ENCODE results near the gene NUBPL.
"Not testable (repeated sequence)": the region's sequence is repeated elsewhere in the genome, so short reads cannot be mapped to it uniquely, and the experiment has no call there.

The NUBPL gene

DNA sequence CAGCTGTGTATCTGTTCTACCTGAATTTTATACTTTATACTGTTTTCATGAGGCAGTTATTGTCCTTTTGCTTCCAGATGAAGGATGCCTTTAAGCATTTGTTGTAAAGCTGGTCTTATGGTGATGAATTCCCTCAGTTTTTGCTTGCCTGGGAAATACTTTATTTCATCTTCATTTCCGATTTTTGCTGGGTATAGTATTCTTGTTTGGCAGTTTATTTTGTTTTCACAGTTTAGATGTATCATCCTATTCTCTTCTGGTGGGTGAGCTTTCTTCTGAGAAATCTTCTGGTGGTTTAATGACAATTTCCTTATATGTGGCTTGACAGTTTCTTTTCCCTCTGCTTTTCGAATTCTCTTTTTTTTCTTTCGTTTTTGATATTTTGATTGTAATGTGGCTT, 188.1 kb downstream of the NUBPL start:
- no peak for DNase-seq

DNA sequence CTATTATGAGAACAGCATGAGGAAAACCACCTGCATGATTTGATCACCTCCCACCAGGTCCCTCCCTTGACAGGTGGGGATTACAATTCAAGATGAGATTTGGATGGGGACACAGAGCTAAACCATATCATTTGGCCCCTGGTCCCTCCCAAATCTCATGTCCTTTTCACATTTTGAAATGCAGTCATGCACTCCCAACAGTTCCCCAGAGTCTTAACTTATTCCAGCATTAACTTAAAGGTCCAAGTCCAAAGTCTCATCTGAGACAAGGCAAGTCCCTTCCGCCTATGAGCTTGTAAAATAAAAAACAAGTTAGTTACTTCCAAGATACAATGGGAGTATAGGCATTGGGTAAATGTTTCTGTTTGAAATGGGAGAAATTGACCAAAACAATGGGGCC, 189.8 kb downstream of the NUBPL start:
- DNase-seq = not testable (repeated sequence)

DNA sequence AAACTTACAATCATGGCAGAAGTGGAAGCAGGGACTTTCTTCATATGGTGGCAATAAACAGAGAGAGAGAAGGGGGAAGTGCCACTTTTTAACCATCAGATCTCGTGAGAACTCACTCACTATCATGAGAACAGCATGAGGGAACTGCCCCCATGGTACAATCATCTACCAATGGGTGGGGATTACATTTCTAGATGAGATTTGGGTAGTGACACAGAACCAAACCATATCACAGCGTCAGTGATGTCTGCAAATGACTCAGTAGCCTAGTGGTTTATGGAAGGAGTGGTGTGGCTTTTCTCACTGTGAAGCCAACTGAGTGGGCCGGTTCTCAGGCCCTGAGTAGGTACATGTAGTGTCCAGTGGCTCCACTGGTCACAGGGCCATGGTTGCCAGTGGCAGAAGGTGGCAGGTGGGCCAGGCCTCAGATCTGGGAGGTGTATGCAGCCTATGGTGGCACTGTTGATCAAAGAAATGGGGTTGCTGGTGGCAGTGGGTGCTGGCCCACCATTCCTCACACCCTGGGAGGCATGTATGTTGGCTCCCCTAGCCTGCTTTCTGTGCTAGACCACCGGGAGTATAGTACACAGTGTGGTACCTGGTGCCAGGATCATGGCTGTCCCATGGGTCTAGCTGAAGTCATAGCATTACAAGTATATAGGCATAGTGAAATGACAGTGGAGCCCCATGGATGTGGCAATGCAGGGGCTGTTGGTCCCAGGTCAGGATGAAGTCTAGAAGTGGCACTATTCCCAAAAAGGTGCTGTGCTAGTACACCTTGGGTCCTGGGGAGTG, 191.9 kb downstream of the NUBPL start:
- no peak for DNase-seq

DNA sequence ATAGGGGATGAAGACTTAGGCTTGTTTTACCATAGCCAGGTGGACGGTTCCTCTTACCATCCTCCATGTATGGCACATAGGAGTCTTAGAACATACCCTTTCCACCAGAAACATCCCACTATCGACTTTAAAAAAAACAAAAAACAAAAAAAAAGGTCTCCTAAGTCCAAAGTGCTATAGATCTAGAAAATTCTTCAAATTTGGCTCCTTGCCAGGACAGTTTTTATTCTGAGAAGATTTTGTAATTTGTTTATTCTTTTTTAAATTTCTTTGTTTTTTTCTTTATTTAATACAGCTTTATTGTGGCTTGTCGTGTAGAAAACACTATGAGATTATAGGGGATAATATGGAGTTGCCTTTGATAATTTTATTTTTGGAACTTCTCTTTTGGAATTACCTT, 197.7 kb downstream of the NUBPL start:
- no peak for DNase-seq

DNA sequence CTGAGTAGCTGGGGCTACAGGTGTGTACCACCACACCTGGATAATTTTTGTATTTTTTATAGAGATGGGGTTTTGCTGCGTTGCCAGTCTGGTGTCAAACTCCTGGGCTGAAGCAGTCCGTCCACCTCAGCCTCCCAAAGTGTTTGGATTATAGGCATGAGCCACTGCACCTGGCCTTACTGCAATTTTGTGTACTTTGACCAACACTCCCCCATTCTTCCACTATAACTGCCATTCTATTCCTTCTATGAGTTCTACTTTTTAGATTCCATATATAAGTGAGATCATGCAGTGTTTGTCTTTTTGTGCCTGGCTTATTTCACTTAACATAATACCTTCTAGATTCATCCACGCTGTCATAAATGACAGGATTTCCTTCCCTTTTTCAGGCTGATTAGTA, 199.1 kb downstream of the NUBPL start:
- DNase-seq = no peak

DNA sequence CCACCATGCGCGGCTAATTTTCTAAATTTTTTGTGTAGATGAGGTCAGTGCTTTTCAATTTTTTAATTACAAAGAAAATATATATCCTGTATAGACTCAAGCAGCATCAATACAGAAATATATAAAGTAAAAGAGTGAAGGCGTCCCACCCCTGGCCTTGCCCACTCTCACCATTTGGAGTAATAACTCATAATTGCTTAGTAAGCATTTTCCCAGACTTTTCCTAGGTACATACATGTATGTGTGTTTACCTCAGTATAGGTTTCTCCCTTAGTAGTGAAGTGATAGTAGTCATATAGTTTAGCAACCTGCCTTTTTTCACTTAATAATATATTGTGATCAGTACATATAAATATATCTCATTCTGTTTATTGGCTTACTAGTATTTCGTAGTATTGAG, 200.1 kb downstream of the NUBPL start:
- no peak for DNase-seq

DNA sequence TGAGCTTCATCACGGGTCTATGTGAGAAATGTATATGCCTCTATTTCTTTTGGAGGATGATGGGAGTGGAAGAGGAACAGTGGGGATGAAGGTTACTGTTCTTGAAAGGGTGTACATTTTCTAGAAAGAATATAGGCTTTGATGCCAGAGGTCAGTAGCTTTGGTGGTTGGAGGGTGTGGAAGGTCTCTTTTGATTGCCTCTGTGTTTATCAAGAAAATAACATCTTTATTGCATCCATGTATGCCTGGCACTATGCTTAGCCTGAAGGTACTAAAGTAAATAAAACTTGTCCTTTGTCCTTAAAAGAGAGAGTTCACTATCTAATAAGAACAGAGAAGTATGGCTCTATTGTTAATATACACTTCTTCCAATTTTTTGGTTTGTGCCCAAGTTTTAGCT, 201.8 kb downstream of the NUBPL start:
- DNase-seq = no peak

DNA sequence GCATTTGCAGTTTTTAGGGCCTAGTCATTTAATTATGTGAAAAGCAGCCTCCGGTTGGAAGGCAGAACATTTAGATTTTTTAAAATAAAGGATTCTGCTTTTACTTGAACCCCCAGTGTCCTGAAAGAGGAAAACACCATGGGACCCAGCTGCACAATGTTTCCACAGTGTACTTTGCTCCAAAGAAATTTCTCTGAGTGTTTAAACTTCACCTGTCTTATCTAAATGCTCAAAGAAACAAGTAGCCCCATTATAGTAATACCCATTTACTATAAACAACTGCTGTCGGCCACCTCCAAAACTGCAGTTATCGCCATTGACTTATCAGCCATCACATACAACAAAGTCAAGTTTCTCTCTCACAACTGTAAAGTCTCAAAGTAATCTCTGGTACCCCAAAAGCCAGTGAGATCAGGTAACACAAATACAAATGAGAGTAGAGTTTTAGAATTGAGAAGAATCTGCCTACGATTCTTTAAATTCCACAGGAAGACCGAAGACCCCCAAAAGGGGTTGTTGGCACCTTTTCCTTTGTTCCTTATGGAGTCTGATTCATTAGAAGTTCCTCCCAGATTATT, 205.2 kb downstream of the NUBPL start:
- no peak for DNase-seq

DNA sequence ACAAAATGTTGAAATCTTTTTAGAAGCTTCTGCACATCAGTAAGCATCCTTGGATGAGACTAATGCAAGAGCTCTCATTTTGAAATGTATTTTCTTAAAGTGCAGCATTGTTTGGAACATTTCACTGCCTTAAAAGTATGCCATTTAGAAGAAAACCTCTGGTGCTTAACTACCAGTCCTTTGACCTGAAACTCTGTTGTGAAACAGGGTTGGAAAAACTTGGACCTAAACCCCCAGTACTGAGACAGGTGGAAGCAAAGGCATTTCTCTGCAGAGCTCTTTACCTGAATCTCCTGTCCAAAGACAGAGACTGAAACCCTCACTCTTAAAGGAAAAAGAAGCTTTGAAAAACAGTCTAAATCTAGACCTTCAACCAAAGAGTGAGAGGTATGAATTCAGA, 207.2 kb downstream of the NUBPL start:
- no peak for DNase-seq

DNA sequence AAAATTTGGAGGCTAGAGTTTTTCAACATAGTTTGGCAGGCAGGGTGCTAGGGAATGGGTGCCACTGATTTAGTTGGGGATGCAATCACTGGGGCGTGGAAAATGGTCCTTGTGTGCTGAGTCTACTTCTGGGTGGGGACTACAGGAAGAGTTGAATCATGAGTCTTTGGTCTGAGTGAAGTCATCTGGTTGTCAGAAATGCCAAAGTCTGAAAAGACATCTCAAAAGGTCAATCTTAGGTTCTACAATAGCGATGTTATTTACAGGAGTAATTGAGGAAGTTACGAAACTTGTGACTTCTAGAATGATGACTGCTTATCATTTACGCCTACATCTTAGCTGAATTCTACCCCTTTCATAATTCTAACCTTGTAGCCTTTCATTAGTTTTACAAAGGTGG, 209.1 kb downstream of the NUBPL start:
- DNase-seq = no peak

DNA sequence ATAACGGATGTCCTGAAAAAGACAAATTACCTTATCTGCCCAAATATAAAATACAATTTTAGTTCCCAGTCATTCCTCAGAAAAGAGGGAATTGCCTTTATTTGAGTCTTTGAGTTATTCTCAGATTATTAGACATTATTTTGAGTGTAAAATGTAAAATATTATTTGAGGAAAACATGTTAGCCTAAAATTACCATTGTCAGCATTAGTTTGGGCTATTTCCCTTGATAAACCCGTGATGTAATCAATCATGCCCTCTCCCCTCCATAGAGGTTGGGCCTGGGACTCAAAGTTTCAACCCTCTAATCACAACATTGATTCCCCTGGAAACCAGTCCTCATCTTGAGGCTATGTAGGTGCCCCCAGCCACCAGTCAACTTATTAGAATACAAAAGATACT, 213.4 kb downstream of the NUBPL start:
- DNase-seq = no peak

DNA sequence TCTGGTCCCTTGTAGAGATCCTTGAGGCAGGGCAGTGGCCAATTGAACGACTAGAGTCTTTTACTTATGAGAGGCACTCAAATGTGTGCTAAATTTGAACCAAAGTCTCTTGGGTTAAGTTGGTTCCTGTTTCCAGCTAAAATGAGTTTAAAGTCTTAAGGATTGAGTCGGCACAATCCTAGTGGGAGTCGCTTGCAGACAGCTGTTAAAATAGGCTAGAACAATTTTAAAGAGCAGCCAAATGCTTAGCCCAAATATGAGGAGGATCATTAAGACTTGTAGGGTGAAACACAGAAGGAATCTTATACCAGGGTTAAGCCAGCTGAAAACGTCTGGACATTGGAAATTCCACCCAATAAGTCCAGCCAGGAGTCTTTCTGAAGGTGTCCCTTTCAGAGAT, 216.1 kb downstream of the NUBPL start:
- no peak for DNase-seq

DNA sequence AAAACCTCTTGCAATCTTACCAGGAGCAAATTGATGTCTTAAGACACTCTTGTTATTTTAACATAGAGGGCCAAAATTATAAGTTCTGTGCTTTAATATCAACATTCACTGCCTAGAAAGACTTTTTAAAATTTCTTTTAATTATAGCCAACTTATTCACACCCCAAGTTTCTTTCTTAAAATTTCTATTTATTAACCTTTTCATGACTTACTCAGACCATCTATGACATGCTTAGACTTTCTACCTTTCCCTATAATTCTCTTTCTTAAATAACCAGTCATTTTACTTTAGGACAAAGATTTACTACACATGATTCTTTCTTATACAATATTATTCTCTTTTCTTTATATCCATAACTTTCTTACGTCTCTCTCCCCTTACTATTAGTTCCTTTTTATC, 220.4 kb downstream of the NUBPL start:
- DNase-seq = no peak

DNA sequence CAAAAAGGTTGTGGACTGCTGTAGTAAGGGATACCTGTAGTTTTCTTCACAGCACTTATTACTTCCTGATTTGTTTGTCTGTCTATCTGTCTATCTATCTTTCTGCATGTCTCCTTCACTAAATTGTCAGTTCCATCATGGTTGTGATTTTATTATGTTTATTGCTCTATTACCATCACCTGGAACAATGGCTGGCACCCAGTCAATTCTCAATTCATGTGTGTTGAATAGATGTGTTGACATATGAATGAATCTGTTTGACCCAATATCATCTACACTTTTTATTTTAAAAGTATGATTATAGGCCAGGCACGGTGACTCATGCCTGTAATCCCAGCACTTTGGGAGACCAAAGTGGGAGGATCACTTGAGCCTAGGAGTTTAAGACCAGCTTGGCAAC, 224.4 kb downstream of the NUBPL start:
- DNase-seq = no peak

DNA sequence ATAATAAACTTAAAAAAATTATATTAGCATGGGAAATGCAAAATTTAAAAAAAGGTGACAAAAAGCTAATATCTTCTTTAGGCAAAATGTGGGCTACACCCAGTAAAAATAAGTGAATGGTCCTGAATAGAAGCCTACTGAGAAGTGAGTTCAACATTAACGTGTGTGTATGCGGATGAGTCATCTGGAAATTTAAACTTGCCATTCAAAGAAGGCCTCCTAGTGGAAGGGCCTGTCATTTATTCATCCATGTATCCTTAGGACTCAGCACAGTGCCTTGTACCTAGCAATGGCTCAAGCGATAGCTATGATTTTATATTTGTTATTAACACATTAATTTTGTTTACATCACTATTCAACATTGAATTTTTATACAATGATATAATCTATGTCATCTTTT, 226.2 kb downstream of the NUBPL start:
- no peak for DNase-seq

DNA sequence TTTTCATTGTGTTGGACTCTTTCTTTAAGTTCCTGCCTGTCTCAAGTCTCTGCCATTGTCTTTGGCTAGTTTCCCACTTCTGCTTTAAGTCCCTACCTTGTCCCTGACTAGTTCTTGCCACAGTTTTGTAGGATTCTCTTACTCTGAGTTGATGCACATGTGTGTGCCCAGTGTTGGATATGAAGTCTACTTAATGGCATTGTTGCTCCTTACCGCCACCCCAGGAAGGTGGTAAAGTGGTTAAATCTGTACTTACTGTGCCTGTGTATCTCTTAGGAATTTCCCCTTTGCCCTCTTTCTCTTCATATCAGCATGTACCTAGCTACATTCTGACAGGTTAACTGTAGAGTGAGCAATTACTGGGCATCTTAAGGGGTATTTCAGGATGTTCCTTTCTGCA, 227.1 kb downstream of the NUBPL start:
- no peak for DNase-seq

DNA sequence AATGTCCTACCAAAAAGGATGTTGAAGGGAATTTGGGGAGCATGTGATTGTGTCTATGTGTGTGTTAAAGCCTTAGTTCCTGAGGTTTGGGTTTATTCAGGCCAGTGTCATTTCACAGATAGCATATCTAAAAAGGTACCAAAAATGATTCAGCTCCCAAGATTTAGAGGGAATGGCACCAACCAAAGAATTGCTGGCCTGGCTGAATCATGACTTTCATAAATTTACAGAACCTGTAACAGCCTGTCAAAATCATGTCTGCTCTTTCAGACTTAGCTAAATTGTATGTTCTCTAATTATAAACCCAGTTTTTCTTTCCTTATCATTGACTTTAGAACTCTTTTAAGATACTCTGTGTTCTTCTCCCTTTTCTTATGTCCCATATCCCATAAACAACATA, 231.5 kb downstream of the NUBPL start:
- DNase-seq = no peak

DNA sequence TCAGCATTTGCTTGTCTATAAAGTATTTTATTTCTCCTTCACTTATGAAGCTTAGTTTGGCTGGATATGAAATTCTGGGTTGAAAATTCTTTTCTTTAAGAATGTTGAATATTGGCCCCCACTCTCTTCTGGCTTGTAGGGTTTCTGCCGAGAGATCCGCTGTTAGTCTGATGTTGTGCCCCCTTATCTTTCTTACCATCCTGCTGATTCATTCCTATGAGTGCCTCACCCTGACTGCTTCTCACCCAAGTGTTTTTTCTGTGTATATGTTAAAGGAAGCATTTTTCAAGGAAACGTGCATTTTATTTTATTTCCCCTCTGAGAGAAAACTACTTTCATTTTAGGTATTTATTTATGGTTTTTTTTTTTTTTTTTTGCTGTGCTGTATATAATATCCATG, 236.7 kb downstream of the NUBPL start:
- peak; percentile 38 for DNase-seq

DNA sequence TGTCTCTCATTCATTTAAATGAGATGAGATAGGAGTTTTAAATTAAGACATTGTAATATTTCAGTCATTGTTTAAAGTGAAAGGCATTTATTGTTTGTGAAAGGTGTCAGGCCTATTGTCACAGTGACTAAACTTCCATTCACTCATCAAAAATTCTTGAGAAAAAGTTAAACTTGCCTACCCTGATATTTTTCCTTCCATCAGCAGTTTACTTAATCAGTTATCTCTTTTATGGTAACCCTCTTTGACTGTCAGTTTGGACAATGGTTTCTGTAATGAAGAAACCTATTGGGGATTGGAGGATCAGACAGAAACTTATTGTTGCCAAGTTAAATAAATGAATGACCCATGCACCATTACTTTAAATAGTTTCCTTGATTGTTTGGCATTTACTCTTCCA, 241.6 kb downstream of the NUBPL start:
- no peak for DNase-seq

DNA sequence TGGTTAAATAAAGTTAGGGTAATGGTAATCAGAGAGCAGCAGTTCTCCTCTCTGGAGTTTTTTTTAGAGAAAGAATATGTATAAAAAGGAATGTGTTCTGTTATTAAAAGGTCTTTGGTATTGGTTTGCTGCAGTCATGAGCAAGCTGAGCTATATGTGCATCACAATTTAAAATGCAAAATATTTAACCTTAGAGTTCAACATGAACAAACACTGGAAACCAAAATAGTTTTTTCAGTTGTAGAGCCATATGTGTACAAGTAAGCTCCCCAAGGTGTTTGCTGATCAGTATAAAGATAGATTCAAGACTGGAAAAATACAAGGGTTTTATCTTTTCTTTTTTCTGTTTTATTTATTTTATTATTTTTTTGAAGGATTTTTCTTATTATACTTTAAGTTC, 245.0 kb downstream of the NUBPL start:
- DNase-seq = no peak

DNA sequence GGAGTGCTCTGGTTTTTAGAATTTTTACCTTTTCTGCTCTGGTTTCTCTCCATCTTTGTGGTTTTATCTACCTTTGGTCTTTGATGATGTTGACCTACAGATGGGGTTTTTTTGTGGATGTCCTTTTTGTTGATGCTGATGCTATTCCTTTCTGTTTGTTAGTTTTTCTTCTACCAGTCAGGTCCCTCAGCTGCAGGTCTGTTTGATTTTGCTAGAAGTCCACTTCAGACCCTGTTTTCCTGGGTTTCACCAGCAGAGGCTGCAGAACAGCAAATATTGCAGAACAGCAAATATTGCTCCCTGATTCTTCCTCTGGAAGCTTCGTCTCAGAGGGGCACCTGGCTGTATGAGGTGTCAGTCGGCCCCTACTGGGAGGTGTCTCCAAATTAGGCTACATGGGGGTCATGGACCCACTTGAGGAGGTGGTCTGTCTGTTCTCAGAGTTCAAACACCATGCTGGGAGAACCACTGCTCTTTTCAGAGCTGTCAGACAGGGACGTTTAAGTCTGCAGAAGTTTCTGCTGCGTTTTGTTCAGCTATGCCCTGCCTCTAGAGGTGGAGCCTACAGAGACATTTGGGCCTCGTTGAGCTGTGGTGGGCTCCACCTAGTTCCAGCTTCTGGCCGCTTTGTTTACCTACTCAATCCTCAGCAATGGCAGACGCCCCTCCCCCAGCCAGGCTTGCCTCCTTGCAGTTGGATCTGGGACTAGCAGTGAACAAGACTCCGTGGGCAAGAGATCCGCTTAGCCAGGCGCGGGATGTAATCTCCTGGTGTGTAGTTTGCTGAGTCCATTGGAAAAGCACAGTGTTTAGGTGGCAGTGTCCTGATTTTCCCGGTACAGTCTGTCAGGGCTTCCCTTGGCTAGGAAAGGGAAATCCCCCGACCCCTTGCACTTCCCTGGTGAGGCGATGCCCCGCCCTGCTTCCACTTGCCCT, 250.8 kb downstream of the NUBPL start:
- not testable (repeated sequence) for DNase-seq

DNA sequence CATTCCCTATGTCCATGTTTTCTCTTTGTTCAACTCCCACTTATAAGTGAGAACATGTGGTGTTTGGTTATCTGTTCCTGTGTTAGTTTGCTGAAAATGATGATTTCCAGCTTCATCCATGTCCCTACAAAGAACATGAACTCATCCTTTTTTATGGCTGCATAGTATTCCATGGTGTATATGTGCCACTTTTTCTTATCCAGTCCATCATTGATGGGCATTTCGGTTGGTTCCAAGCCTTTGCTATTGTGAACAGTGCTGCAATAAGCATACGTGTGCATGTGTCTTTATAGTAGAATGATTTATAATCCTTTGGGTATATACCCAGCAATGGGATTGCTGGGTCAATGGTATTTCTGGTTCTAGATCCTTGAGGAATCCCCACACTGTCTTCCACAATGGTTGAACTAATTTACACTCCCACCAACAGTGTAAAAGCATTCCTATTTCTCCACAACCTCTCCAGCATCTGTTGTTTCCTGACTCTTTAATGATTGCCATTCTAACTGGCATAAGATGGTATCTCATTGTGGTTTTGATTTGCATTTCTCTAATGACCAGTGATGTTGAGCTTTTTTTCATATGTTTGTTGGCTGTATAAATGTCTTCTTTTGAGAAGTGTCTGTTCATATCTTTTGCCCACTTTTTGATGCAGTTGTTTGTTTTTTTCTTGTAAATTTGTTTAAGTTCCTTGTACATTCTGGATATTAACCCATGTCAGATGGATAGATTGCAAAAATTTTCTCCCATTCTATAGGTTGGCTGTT, 252.7 kb downstream of the NUBPL start:
- DNase-seq = not testable (repeated sequence)

DNA sequence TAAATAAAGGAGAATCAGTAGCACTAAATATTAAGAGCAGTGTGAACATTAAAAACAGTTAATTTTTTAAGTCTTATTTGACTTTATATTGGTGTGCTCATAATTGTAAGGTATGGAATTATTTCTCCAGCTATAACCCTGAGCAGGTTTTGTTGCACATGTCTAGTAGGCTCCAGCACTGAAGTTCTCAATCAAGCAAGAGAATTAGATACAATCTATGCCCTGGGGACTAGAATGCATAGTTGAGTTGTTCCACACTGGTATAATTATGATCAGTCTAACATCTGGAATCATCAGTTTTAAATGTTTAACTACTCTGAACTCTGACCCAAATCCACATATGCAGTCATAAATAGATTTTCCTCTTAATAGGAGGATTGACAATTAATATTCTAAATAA, 258.1 kb downstream of the NUBPL start:
- no peak for DNase-seq

All from hematopoietic multipotent progenitor cell treated with erythropoietin and hydrocortisone succinate and interleukin-3 and kit ligand, for 8 days (in vitro differentiated cells).